Endothelial cell of umbilical vein (primary cell): Measurements from ENCODE around the gene MID1IP1. TPM values are rescaled to one million over a fixed set of nuclear protein-coding genes. Genes with fewer than 3 reads are reported as not detected.

ENCODE experiments used
- BruUV-seq: library from RNA; stranded (reverse); fragments of 400-500 nt; replicated peaks from 2 replicates; lab custom pipeline; 2021; lab: Mats Ljungman, UMichigan
- CTCF ChIA-PET: fragments of 300-600, 350-600 bp; sonication (Branson Sonifier 250); formaldehyde crosslinking; loops from one replicate; lab custom pipeline; 2021; ENCODE audit warnings: antibody characterized with exemption, inconsistent platforms; lab: Charles Lee
- POLR2A ChIA-PET: fragments of 300-600, 350-600 bp; sonication (Branson Sonifier 250); formaldehyde crosslinking; loops from one replicate; lab custom pipeline; 2021; ENCODE audit warnings: antibody characterized with exemption, inconsistent platforms; lab: Charles Lee
- DNase-seq: peaks from one replicate; pipeline ENCODE4 v3.0.0-alpha.2; 2011; ENCODE audit warnings: low read depth, low spot score
- FAIRE-seq: peaks from 2 replicates; lab custom pipeline; 2011; peaks lifted over from hg19 to GRCh38; lab: Jason Lieb, UNC
- H2AFZ ChIP-seq: 2 replicates; pipeline ENCODE4 v1.6.0; 2012; ENCODE audit warnings: low read depth, low read length, control low read depth, inconsistent platforms
- H3K27ac ChIP-seq: 2 replicates; pipeline ENCODE4 v1.5.1; 2011; ENCODE audit warnings: low read depth, mild to moderate bottlenecking, control low read depth, low read length, moderate library complexity; ENCODE audit not compliant: insufficient read depth
- H3K27me3 ChIP-seq, 2 experiments: 2 replicates each; pipeline versions ENCODE4 v1.6.0 to v1.6.1; 2011; ENCODE audit warnings: low read length in 2 of 2, mixed read lengths in 1 of 2; ENCODE audit not compliant: control insufficient read depth in 2 of 2, insufficient read depth in 2 of 2
- H3K36me3 ChIP-seq, 2 experiments: 2 replicates in 1 of 2; 3 replicates in 1 of 2; pipeline ENCODE4 v1.5.1; 2011; ENCODE audit warnings: low read length in 2 of 2, mild to moderate bottlenecking in 1 of 2, moderate library complexity in 1 of 2; ENCODE audit not compliant: control insufficient read depth in 2 of 2, insufficient read depth in 2 of 2; ENCODE audit errors: extremely low read depth in 1 of 2
- H3K4me1 ChIP-seq: 3 replicates; pipeline ENCODE4 v1.5.1; 2011; ENCODE audit warnings: mild to moderate bottlenecking, low read length; ENCODE audit not compliant: control insufficient read depth, insufficient read depth; ENCODE audit errors: extremely low read depth
- H3K4me2 ChIP-seq: 2 replicates; pipeline ENCODE4 v1.6.1; 2011; ENCODE audit warnings: low read length, control low read depth, mixed read lengths; ENCODE audit not compliant: insufficient read depth
- H3K4me3 ChIP-seq, 3 experiments: fragments of 200-600 bp in 1 of 3; sonication (generic), shearing (Covaris generic) in 1 of 3; replicated peaks in 1 of 3; 2 replicates each; pipeline ENCODE4 v1.5.1; 2011 to 2016; ENCODE audit warnings: control low read depth in 3 of 3, low read length in 3 of 3, mild to moderate bottlenecking in 2 of 3, inconsistent platforms in 1 of 3, low read depth in 1 of 3, moderate library complexity in 1 of 3; ENCODE audit not compliant: insufficient read depth in 1 of 3
- H3K79me2 ChIP-seq: 2 replicates; pipeline ENCODE4 v1.6.0; 2012; ENCODE audit warnings: low read length, inconsistent platforms; ENCODE audit not compliant: control insufficient read depth, insufficient read depth
- H3K9ac ChIP-seq: replicated peaks from 2 replicates; pipeline ENCODE3; 2011; ENCODE audit warnings: low read length, control low read depth; ENCODE audit not compliant: insufficient read depth; ENCODE audit errors: extremely low read depth
- H3K9me1 ChIP-seq: replicated peaks from 3 replicates; pipeline ENCODE4 v1.6.0; 2011; ENCODE audit warnings: mild to moderate bottlenecking, low read length; ENCODE audit not compliant: control insufficient read depth, insufficient read depth; ENCODE audit errors: extremely low read depth
- H3K9me3 ChIP-seq: replicated peaks from 2 replicates; pipeline ENCODE4 v1.5.1; 2012; ENCODE audit warnings: low read length, inconsistent platforms; ENCODE audit not compliant: control insufficient read depth, insufficient read depth
- H4K20me1 ChIP-seq: replicated peaks from 2 replicates; pipeline ENCODE3; 2011; ENCODE audit warnings: mild to moderate bottlenecking, low read length; ENCODE audit not compliant: control insufficient read depth, insufficient read depth; ENCODE audit errors: extremely low read depth
- EZH2 ChIP-seq: IDR thresholded peaks from 2 replicates; pipeline ENCODE4 v1.6.1; 2012; ENCODE audit warnings: borderline replicate concordance, low read depth, mild to moderate bottlenecking, moderate library complexity, low read length, inconsistent platforms; ENCODE audit not compliant: severe bottlenecking
- FOS ChIP-seq: IDR thresholded peaks from 2 replicates; pipeline ENCODE4 v1.6.1; 2011; ENCODE audit warnings: mild to moderate bottlenecking, low read length, moderate library complexity, borderline replicate concordance; ENCODE audit not compliant: insufficient read depth
- GATA2 ChIP-seq: IDR thresholded peaks from 2 replicates; pipeline ENCODE4 v1.7.0; 2011; ENCODE audit warnings: low read depth, mild to moderate bottlenecking, moderate library complexity, mixed read lengths, low read length; ENCODE audit not compliant: insufficient read length, insufficient read depth
- MYC ChIP-seq: IDR thresholded peaks from one replicate; pipeline ENCODE4 v1.6.1; 2011; ENCODE audit warnings: mild to moderate bottlenecking, low read depth, low read length
- POLR2A ChIP-seq: IDR thresholded peaks from 2 replicates; pipeline ENCODE4 v1.6.1; 2012; ENCODE audit warnings: low read depth, mild to moderate bottlenecking, control low read depth, low read length
- POLR2AphosphoS5 ChIP-seq: IDR thresholded peaks from 2 replicates; pipeline ENCODE4 v1.6.1; 2012; ENCODE audit warnings: low read depth, mild to moderate bottlenecking, control low read depth, low read length, moderate library complexity; ENCODE audit not compliant: insufficient read depth
- dilution Hi-C: fragments of 300-500 bp; cut with MboI; formaldehyde crosslinking; loops from one replicate; pipeline ENCODE4 v1.15.0; 2019; ENCODE audit warnings: low sequenced_read_pairs; ENCODE audit not compliant: extremely low pct_ligation_motif_present
- intact Hi-C: fragments of 100-400 bp; cut with micrococcal nuclease; formaldehyde crosslinking; loops from one replicate; pipeline ENCODE4 v1.10.0; 2022
- polyA plus RNA-seq, 4 experiments: library from polyadenylated mRNA; depleted of rRNA in 3 of 4; stranded (reverse) in 3 of 4; unstranded in 1 of 4; fragments of >200 nt; gene quantifications; 2 replicates each; pipeline versions ENCODE4 v1.2.1 to v1.2.3, GENCODE V29; 2011 to 2012; ENCODE audit warnings: missing spikeins in 1 of 4
- total RNA-seq: library from RNA; stranded (reverse); gene quantifications from 2 replicates; pipeline ENCODE4 v1.2.3, GENCODE V29; 2021
- TF ChIP-seq, protein P1 (sequence below), 2 donors: IDR thresholded peaks; 1 replicate in 1 of 2; 2 replicates in 1 of 2; pipeline ENCODE4 v1.5.1; 2011; ENCODE audit warnings: low read length in 2 of 2, mild to moderate bottlenecking in 2 of 2, moderate library complexity in 2 of 2, control low read depth in 1 of 2, inconsistent platforms in 1 of 2, low read depth in 1 of 2; ENCODE audit not compliant: insufficient read depth in 1 of 2; ENCODE audit errors: extremely low read depth in 1 of 2

MID1IP1 gene
- total and polyA plus RNA-seq, 2 donors (not counting 3 experiments of a cell fraction or from before 2014, with no cell fraction given): 23.2 to 25.1 TPM

GRCh38 chrX:38806875-38807621 is 5.8 kb downstream of the MID1IP1 start:
- H3K9me1 ChIP-seq: no peaks in the 10 kb centered on the region
- peaks cover 39% of the 10 kb centered on the region for H3K79me2 ChIP-seq
- H3K27ac ChIP-seq: no peak overlapping the region
- H3K4me2 ChIP-seq: peak overlapping the region; percentile 84
- CTCF ChIA-PET: interaction anchor here (1.3 to 1.5 kb wide), 2 partner anchors 11 to 39 kb away, joined by 3 to 6 read pairs; no protein-coding TSS in a partner anchor
- no peak for DNase-seq
- no peaks in the 10 kb centered on the region for H3K9me3 ChIP-seq
- no peak overlapping the region for H3K9ac ChIP-seq
- BruUV-seq: no TSS peak
- H2AFZ ChIP-seq: no peak overlapping the region
- intact Hi-C loops (loop anchor here (10.0 kb wide), 2 partner anchors 808 to 1368 kb away; no protein-coding TSS in a partner anchor), dilution Hi-C loops (no loop called here)
- H3K27me3 ChIP-seq: no peaks in the 10 kb centered on the region
- no peak overlapping the region for H3K4me3 ChIP-seq
- POLR2A ChIA-PET: no interaction called here
- no peak for FAIRE-seq
- no peaks in the 10 kb centered on the region for H4K20me1 ChIP-seq
- TF ChIP-seq POLR2A (no peak), EZH2 (no peak), GATA2 (no peak), MYC (no peak), FOS (no peak), POLR2AphosphoS5 (no peak)
- TF ChIP-seq, protein P1, sequence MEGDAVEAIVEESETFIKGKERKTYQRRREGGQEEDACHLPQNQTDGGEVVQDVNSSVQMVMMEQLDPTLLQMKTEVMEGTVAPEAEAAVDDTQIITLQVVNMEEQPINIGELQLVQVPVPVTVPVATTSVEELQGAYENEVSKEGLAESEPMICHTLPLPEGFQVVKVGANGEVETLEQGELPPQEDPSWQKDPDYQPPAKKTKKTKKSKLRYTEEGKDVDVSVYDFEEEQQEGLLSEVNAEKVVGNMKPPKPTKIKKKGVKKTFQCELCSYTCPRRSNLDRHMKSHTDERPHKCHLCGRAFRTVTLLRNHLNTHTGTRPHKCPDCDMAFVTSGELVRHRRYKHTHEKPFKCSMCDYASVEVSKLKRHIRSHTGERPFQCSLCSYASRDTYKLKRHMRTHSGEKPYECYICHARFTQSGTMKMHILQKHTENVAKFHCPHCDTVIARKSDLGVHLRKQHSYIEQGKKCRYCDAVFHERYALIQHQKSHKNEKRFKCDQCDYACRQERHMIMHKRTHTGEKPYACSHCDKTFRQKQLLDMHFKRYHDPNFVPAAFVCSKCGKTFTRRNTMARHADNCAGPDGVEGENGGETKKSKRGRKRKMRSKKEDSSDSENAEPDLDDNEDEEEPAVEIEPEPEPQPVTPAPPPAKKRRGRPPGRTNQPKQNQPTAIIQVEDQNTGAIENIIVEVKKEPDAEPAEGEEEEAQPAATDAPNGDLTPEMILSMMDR (IDR thresholded peaks at IDR 0.05; ENCODE audit: extremely low read depth in 1 of 2, insufficient read depth in 1 of 2, low read depth in 1 of 2, low read length in 2 of 2): no peak
- H3K36me3 ChIP-seq: no peaks in the 10 kb centered on the region
- peaks cover 8% of the 10 kb centered on the region for H3K4me1 ChIP-seq
